CD4-positive, alpha-beta T cell treated with Interleukin-6 at 100 ng/mL for 8 hours (primary cell): ENCODE results near the gene PIK3C2G.
"Not testable (repeated sequence)": the region's sequence is repeated elsewhere in the genome, so short reads cannot be mapped to it uniquely, and the experiment has no call there.

Experiments used
- DNase-seq: peaks from one replicate; pipeline ENCODE4 v3.0.0-alpha.2; 2020; ENCODE audit warnings: mixed read lengths, low spot score

The PIK3C2G gene

DNA sequence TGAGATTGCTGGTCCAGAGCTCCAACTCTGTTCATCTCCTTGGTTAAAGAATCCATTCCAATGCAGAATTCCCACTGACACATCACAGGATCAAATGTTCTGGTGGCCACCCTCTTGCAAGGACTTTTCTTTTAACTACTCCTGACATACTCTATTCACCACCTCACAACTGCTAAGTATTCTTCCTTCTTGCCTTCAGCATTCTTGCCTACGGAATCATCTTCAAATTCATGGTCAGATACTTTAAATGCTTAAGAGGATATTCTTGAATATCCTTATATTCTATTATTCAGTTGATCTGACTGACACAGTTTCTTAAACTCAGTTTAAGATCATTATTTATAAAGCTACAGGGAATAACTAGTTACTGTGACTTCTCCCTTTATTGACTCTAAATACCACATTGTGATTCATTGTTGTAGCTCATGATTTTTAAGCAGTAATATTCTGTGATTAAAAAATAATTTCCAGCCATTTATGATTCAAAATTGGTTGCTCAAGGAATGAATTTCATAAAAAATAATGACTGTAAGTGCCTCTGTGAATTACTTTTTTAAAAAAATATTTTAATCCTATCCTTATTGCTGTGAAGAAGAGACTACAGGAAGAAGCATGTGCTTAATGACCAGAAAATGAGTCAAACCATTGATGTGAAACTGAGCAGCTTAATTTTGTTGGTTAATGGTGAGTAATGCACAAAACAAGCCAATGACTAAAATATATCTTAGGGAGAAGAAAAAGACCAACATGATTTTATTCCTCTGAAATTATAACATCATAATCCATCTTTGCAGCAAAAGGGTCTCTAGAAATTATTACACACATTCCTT is 207.1 kb downstream of the PIK3C2G start:
- no peak for DNase-seq

DNA sequence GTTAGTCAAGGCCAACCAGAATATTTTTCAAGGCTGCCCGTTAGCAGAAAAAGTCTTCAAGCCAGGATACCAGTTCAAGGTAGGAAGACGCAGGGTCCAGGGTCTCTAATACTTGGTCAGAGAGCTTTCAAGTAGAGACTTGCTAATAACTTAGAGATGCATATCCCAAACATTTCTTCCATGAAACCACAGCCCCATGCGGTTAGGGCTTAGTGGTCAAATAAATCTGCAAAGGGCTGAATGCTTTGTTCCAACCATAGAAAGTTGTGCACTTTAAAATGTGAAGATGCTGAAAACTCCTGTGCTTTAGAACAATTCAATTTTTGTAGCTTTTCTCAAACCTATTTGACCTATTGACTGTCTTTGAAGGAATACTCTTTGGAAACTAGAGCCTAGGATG is 208.9 kb downstream of the PIK3C2G start:
- no peak for DNase-seq

DNA sequence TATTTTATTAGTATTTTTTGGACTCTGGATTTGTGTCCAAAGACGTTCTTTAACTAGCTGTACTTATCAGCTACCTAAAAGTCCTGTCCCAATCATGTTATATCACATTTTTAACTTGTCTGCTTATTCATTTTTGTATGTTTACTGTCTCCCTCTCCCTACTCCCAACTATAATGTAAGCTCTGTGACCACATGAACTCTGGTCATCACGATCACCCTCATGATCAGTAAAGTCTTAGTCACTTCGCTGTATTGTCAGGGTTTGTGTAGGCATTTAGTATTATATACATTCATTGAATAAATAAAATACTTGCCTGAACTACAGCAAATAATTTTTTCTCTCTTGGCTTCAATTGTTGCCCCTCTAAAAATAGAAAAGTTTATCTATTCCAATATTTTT is 211.0 kb downstream of the PIK3C2G start:
- no peak for DNase-seq

DNA sequence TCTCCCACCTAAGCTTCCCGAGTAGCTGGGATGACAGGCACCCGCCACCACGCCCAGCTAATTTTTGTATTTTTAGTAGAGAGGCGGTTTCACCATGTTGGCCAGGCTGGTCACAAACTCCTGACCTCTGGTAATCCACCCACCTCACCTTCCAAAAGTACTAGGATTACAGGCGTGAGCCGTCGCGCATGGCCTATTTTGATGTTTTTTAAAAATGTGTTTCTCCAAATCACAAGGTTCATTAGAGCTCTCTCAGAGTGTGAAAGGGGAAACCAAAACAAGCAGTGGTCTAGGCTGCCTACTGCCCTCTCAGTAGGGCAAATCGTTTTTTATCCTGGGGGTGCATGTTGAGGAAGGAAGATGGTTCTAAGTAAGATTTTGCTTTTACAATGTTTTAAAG is 211.5 kb downstream of the PIK3C2G start:
- DNase-seq = no peak

DNA sequence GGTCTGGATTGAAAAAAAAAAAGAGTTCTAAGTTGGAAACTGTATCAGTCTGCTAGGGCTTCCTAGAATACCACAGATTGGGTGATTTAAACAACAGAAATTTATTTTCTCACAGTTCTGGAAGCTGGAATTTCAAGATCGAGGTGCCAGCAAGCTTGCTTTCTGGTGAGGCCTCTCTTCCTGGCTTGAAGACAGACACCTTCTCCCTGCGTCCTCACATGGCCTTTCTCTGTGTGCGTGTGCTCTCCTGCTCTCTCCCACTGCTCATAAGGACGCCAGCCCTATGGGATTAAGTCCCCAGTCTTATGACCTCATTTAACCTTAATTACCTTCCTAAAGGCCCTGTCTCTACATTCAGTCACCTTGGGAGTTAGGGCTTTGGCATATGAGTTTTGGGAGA is 215.5 kb downstream of the PIK3C2G start:
- no peak for DNase-seq

DNA sequence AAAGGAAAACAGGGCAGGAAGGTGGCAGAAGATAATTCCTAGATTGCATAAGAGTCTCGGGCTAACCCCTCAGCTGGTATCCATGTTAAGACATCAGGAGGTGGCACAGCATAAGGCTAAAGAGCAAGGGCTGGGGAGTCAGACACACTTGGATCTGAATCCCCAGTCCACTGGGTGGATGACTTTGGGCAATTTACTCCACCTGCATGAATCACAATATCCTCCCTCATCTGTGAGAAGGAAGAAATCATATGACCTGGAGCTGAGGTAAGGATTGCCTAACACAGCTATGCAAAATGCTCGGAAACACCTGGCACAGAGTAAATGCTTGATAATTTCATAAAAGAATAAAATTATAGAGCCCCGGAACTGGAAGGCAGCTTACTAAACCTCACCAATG is 217.9 kb downstream of the PIK3C2G start:
- no peak for DNase-seq

DNA sequence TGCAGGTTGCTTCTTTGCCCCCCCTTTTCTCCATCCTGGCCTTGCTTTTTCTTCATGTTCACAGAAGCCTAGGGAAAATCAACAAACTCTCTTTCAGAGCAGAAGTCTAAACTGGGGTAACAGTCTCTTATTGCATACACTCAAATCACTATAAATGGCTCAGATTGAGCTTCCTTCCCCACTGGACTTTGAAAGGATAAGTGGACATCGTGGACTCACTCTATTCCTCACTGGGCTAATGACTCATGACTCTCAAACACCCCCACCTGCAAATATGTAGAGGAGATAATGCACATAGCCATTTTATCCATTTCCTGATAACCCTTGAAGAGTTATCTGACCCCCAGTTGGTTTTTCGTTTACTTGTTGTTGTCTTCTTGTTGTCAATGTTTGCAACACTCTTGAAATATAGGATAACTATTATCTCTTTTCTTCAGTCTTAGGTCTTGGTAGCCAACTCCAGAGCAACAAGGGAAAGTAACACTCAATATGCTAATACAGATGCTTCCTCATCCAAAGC is 221.3 kb downstream of the PIK3C2G start:
- DNase-seq = no peak

DNA sequence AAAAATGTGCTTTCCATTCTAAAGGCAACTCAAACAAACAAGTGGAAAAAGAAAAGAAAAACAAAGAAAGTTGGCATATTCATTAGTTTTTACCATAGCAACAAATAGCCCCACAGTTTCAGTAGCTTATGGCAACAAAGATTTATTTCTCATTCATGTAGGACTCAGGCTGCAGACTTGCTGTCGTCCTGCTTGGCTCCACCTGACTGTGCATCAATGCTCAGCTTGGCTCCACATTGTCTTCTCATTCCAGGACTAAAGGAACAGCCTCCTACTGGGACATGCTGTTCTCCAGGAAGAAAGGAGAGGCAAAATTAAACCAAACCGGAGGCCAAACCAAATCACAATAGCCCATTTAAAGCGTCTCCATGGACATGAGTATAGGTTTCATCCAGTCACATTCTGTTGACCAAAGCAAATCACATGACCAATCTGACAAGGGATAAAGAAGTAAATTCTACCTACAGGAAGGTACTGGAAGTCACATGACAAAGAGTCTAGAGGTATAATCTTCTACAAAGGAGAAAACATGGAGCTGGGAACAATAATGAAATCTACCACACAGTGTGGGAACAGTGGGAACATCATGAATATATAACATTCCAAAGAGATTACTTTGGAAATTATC is 222.5 kb downstream of the PIK3C2G start:
- no peak for DNase-seq

DNA sequence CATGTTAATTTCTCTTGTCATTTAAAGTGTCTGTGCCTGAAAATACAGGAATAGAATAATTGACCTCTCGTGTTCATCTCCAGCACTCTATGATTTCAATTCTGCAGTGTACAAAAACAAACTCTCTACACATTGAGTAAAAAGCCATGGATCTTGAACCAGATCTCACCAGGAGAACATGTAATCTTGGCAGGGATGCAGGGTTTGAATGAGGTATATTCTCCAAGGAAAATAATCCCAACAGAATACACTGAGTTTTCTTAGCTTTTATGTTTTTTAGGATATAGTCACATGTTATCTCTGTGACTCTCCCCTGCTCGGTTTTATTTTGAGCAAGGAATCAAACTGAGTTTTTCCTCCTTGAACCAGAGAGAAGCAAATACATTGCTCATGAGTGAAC is 224.7 kb downstream of the PIK3C2G start:
- DNase-seq = no peak

DNA sequence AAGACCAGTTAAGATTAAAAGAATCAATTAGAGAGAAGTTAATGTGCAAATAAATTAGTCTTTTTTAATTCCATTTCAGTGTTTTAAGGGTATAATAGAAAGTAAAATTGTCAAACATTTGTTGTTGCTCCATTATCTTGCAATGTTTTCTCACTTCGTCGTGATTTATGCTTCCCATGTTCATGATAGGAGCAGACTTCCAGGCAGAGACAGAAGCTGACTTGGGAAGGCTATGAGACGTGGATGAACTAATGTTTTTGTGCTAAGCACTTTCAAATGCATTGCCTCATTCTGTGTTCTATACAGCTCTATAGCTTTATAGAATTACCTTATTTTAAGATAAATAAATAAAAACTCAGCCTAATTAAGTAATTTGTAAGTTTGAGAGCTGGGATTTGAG is 226.2 kb downstream of the PIK3C2G start:
- DNase-seq = no peak

DNA sequence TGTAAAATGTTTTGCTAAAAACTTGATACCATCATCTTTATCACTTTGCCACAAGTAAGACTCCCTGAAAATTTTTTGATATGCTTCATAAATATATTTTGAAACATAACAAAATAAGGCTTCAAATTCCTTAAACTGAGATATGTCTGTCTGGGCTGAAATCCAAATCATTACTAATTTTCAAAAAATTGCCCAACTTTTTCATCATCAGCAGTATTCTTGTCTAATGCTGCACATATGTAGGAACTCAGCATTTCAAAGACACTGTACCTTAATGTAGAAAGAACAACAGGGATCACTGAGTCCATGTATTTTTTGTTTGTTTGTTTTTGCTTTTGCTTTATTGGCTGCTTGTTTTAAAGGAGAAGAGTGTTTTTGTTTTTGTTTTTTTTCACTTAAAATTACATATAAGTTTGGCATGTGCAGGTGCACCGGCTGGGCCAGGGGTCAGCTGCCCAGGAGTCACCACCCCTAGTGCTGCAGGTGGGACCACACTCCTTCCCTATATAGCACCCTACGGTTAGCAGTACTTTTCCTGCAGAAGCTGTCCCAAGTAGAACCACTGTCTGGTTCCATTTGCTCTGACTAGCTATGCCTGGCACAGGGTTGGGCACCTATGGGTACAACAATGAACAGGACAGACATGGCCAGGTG is 231.2 kb downstream of the PIK3C2G start:
- DNase-seq = no peak

DNA sequence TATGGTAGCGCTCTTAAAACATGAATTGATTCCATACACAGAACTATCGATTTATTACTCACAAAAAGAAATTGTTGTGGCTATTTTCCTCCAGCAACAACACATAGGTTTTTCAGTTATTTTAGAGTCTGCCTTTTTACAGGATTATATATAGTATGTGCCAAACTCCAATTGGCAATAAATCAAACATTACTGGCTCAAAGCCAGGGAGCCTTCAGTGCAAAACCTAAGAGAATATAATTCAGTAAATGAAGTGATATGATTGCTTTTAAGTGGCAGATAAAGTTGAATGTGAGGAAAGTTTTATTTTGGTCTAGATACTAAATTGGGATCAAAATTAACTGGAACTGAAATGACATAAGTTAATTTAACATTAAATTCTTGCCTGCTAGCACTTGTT is 234.8 kb downstream of the PIK3C2G start:
- no peak for DNase-seq

DNA sequence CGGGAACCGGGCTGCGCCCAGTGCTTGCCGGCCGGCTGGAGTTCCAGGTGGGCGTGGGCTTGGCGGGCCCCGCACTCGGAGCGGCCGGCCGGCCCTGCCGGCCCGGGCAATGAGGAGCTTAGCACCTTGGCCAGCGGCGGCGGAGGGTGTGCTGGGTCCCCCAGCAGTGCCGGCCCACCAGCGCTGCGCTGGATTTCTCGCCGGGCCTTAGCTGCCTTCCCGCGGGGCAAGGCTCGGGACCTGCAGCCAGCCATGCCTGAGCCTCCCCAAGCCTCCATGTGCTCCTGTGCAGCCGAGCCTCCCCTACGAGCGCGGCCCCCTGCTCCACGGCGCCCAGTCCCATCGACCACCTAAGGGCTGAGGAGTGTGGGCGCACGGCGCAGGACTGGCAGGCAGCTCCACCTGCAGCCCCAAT is 238.8 kb downstream of the PIK3C2G start:
- DNase-seq = not testable (repeated sequence)

DNA sequence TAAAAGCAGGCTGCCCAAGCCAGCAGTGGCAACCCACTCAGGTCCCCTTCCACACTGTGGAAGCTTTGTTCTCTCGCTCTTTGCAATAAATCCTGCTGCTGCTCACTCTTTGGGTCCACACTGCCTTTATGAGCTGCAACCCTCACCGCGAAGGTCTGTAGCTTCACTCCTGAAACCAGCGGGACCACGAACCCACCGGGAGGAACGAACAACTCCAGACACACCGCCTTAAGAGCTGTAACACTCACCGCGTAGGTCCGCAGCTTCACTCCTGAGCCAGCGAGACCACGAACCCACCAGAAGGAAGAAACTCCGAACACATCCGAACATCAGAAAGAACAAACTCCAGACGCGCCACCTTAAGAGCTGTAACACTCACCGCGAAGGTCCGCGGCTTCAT is 239.4 kb downstream of the PIK3C2G start:
- DNase-seq = not testable (repeated sequence)

DNA sequence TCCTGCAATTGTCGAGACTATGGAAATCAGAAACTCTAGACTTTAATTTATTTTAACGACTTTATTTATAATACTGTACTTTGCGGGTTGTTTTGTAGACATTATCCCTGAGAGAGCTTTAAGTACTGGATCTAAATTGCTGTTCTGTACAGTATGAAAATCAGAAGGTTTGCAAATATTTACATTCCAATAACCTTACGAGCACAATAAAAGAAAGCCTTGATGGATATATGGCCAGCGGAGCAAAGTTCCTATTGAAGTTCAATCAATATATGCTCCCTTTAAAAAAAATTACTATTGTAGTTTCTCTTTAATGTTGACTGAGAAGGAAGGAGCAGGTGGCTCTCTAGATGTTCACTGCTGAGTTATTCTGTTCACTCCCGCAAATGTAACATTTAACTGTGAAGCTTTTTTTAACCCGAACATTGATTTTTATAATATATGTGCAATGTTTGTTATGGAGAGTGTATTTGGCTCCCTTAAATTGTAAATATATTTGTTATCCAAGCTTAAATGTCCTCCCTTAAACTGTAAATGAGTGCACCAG is 241.2 kb downstream of the PIK3C2G start:
- no peak for DNase-seq

DNA sequence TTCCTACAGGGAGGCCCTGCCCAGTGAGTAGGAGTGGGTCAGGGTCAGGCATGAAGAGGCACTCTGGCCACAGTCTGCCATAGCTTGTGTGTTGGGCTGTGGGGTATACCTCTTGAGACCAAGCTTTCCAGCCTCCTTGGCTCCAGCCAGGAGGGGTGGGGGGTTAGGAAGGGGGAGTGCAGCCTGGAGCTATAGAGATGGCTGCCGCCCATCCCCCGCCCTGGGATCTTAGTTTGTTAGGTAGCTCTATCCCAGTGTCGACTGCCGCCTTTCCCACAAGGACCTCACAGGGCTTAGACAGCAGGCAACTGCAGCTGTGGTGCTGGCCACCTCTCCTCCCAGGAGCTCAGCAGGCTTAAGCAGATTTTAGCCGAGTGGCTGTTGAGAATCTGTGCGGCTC is 260.1 kb downstream of the PIK3C2G start:
- no peak for DNase-seq

DNA sequence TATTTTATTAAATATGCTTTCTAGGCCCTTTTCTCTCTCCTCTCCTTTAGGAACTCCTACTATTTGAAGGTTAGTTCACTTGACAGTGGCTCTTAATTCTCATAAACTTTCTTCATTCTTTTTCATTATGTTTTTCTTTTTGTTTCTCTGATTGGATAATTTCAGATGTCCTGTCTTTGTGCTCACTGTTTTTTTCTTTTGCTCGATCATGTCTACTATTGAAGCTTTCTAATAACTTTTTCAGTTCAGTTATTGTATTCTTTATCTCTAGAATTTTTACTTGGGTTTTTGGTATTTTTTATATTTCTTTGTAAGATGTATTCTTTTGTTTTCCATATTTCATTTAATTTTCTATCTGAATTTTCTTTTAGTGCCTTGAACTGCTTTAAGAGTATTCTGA is 261.5 kb downstream of the PIK3C2G start:
- no peak for DNase-seq

DNA sequence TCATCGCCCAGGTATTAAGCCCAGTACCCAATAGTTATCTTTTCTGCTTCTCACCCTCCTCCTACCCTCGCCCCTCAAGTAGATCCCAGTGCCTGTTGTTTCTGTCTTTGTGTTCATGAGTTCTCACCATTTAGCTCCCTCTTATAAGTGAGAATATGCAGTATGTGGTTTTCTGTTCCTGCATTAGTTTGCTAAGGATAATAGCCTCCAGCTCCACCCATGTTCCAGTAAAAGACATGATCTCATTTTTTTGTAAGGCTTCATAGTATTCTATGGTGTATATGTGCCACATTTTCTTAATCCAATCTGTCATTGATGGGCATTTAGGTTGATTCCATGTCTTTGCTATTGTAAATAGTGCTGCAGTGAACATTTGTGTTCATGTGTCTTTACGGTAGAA is 281.2 kb downstream of the PIK3C2G start:
- not testable (repeated sequence) for DNase-seq

DNA sequence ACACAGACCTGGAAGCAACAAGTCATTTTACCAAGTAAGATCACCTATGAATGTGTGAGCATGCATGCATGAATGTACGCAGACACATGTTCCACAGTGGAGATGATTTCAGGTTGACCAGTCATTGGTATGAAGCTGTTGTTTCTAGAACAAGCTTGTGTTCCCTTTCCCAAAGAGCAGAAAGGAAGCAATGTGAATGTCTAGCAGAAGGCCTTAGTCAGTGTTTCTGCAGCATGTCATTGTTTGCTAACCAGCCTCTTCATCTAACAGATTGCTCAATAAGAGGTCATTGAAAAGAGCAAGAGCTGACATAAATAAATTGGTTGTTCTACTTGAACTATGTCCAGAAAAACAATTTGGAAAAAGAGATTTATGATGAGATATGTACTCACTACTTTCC is 285.1 kb downstream of the PIK3C2G start:
- no peak for DNase-seq

DNA sequence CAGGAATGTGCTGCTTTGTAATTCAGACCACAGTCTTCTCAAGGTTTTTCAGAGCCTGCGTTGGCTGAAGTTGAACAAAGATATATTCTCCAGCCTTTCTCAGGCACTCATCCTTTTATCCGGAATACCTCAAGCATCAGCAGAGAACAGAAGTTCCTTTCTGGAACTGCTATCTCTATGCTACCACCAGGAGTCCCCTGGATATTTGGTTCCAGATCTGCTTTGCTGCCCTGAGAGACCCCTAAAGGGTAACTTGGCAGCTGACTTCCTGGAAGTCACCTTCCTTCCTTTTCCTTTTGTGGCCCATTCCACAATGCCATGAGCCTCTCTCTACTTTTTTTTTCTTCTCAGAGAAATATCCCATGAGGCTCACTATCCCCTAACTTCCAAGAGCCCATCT is 288.3 kb downstream of the PIK3C2G start:
- DNase-seq = no peak

DNA sequence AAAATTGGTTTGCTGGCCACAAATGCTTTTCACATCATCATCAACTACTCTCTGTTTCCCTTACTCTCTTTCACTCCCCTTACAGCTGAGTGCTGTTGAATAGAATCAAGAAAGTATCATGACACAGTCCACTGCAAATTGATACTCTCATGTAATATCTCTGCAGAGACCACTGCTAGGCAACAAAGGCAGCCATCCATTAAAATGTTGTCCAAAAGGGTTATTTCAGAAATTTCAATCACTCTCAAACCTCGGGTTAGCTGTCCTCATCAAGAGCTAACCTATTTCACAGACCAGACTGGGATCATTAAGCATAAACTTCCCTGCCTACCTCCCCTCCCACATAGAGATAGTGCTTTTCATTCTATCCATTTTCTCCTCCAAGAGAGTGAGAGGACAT is 289.8 kb downstream of the PIK3C2G start:
- DNase-seq = no peak

DNA sequence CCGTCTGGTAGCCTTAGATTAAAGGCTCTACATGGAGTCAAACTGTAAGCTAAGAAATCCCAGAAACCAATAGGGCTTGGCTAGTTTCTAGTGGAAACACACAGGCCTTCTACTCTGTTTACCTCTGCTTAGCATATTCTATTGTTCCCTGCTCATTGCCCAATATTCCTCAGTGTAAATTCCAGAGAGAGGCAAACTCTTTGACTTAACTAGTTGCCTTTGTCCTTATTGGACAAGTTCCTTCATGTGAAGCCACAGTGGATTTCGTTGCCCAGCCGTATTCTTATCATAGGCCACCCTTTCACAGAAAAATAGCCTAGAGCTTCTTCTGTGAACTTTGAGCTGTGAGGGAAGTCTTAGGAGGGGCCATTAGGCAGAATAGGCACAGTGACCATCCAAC is 290.4 kb downstream of the PIK3C2G start:
- DNase-seq = no peak

DNA sequence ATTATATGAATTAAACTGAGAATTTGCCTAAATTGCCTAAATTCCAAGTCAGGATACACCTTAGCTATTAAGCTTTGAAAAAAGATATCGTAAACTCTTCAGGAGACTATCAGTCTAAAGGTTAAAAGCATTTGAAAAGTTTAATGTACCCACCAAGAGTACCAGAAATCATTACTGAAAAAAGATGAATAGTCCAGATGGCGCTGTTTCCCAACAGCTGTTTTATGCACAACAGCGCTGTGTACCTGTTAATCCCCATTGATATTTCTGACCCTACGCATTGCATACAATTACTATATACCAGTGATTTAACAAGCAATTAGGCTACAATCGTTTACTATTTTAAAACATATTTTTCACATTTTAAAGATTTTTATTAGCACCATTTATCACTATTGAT is 291.5 kb downstream of the PIK3C2G start:
- DNase-seq = no peak
